Measurements from ENCODE around the gene FUT6.

The FUT6 gene

GRCh38 chr19:5784581-5785147, 54.8 kb downstream of the FUT6 start, which contains the start of gene PRR22:
Gene PRR22 (minus strand): TSS chr19:5784746. CDS start chr19:5784660, 86 bp downstream.
- TF ChIP-seq CTCF (IDR thresholded peaks at IDR 0.05; ENCODE audit: extremely low read depth, missing control alignments) = no peak
- DNase-seq (ENCODE audit: low spot score) = no peak

- no peak for DNase-seq (ENCODE audit: low spot score)
- no peak for TF ChIP-seq CTCF (IDR thresholded peaks at IDR 0.05; ENCODE audit: extremely low read depth, missing control alignments)
Observed at GRCh38 chr19:5782945-5783919, 56.3 kb downstream of the FUT6 start.

GRCh38 chr19:5782322-5782721, 57.2 kb downstream of the FUT6 start:
- no peak for DNase-seq (ENCODE audit: low spot score)

GRCh38 chr19:5780916-5781315, 58.6 kb downstream of the FUT6 start:
- peak; percentile 2 for DNase-seq (ENCODE audit: low spot score)

More at GRCh38 chr19:5782322-5782721, 57.2 kb downstream of the FUT6 start:
- TF ChIP-seq CTCF (IDR thresholded peaks at IDR 0.05; ENCODE audit: extremely low read depth, missing control alignments) = no peak

All from GM20000 (cell line).